ENCODE data around the gene PSPC1.
"Not testable (repeated sequence)": the region's sequence is repeated elsewhere in the genome, so short reads cannot be mapped to it uniquely, and the experiment has no call there.

The PSPC1 gene

DNA sequence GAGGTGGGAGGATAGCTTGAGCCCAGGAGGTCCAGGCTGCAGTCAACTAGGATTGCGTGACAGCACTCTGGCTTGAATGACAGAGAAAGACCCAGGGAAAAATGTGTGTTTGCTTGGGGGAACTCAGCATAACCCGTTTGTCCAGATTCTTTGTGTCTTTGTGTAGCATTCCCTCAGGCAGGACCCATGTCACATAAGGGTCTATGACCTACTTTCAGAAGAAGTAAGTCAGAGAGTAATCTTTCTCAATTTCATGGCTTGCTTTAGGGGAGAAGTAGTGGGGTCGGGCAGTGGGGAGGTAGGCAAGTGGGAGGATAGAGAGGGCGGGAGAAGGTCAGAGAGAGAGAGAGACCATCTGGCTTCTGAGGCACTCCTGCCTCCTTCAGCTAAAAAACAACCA is 11.9 kb upstream of the PSPC1 start:
- H3K27ac ChIP-seq (ENCODE audit: low read length) = no peak overlapping the region
- DNase-seq (ENCODE audit: low read depth, low spot score) = peak; percentile 67
- no peak overlapping the region for H3K4me3 ChIP-seq (ENCODE audit: low read length)
- no peaks in the 10 kb centered on the region for H3K27me3 ChIP-seq (ENCODE audit: control insufficient read depth, insufficient read depth, low read length)
- no peaks in the 10 kb centered on the region for H3K36me3 ChIP-seq (ENCODE audit: control insufficient read depth, insufficient read depth, low read length)
- no peaks in the 10 kb centered on the region for H3K9me3 ChIP-seq (ENCODE audit: control insufficient read depth, insufficient read depth, low read length)
- no CpG with 5 or more reads among the region's 4 CpGs for WGBS (ENCODE audit: insufficient coverage, insufficient read length)
- no peaks in the 10 kb centered on the region for H3K4me1 ChIP-seq (ENCODE audit: control insufficient read depth, insufficient read depth, low read length)

DNA sequence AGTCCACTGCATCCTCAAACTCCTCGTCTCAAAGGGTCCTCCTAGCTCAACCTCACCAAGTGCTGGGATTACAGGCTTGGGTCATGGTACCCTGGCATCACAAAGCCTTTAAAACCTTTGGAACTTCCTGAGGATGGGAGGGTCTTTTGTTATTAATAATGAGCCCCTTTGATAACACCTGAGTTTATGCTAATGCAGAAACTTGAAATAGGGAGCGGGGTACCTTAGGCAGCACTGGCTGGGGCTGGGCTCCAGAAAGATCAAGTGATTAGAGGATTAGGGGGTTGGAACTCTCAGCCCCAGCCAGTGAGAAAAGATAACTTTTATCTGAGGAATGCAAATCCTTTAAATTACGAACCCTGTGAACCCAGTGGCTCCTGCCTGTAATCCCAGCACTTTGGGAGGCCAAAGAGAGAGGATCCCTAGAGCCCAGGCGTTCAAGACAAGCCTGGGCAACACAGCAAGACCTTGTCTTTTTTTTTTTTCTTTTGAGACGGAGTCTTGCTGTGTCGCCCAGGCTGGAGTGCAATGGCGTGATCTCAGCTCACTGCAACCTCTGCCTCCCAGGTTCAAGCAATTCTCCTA is 9.3 kb upstream of the PSPC1 start:
- no CpG with 5 or more reads among the region's 7 CpGs for WGBS (ENCODE audit: insufficient coverage, insufficient read length)
- H3K9me3 ChIP-seq (ENCODE audit: control insufficient read depth, insufficient read depth, low read length) = no peaks in the 10 kb centered on the region
- H3K36me3 ChIP-seq (ENCODE audit: control insufficient read depth, insufficient read depth, low read length) = no peaks in the 10 kb centered on the region
- H3K4me3 ChIP-seq (ENCODE audit: low read length) = no peak overlapping the region
- DNase-seq (ENCODE audit: low read depth, low spot score) = no peak
- no peaks in the 10 kb centered on the region for H3K4me1 ChIP-seq (ENCODE audit: control insufficient read depth, insufficient read depth, low read length)
- H3K27ac ChIP-seq (ENCODE audit: low read length) = no peak overlapping the region
- H3K27me3 ChIP-seq (ENCODE audit: control insufficient read depth, insufficient read depth, low read length) = no peaks in the 10 kb centered on the region

DNA sequence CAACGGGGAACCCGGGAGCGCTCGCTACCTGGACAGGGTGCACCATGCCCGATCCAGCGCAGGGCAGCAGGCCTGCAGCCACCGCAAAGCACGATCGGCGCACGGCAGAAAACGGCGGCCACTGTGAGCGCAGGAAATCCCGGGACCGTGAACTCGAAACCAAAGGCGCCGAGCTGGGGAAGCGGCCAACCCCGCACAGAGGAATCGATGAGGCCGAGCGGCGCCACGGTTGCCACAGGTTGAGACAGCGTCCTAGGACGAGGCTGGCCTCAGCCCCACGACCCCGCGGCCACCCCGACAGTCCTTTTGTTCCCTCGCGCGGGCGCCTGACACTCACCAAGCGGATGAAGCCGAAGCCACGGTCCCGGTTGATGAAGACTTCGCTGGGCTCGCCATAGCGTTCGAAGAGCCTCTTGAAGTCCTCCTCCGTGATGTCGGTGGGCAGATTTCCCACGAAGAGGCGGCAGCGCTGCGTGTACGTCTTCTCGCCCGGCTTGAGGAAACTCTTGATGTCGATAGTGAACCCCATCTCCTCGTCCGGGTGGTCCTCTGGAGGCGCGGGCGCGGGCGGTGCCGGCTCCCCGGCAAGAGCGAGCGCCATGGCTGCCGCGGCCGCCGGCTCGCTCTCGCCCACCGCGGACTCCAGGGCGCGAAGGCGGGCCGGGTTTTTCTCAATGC is 557 bp downstream of the PSPC1 start:
- Histone ChIP-seq H3K27me3 (ENCODE audit: control insufficient read depth, insufficient read depth, low read length) (no peaks in the 10 kb centered on the region), H3K4me1 (ENCODE audit: control insufficient read depth, insufficient read depth, low read length) (no peaks in the 10 kb centered on the region), H3K27ac (ENCODE audit: low read length) (no peak overlapping the region), H3K36me3 (ENCODE audit: control insufficient read depth, insufficient read depth, low read length) (no peaks in the 10 kb centered on the region), H3K9me3 (ENCODE audit: control insufficient read depth, insufficient read depth, low read length) (no peaks in the 10 kb centered on the region), H3K4me3 (ENCODE audit: low read length) (peak overlapping the region; percentile 90)
- no peak for DNase-seq (ENCODE audit: low read depth, low spot score)
- no CpG with 5 or more reads among the region's 77 CpGs for WGBS (ENCODE audit: insufficient coverage, insufficient read length)

DNA sequence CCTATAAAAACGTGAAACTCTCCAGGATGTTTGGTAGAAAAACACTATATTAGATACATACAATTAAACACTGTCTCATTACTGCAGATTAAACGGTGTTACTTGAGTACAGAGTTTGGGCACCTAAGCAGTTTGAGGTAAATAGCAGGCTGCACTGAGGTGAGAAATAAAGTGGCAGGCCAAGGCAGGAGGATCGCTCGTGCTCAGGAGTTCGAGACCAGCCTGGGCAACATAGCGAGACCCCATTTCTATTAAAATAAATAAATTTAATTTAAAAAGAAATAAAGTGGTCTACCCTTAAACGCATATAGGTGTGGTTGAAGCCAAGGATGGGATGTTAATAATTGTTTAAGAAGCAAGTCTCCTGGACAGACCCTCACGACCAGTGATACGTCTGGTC is 1.2 kb downstream of the PSPC1 start:
- WGBS (ENCODE audit: insufficient coverage, insufficient read length) = no CpG with 5 or more reads among the region's 9 CpGs
- no peaks in the 10 kb centered on the region for H3K36me3 ChIP-seq (ENCODE audit: control insufficient read depth, insufficient read depth, low read length)
- H3K9me3 ChIP-seq (ENCODE audit: control insufficient read depth, insufficient read depth, low read length) = no peaks in the 10 kb centered on the region
- peak overlapping the region; percentile 90 for H3K4me3 ChIP-seq (ENCODE audit: low read length)
- no peaks in the 10 kb centered on the region for H3K4me1 ChIP-seq (ENCODE audit: control insufficient read depth, insufficient read depth, low read length)
- DNase-seq (ENCODE audit: low read depth, low spot score) = no peak
- H3K27me3 ChIP-seq (ENCODE audit: control insufficient read depth, insufficient read depth, low read length) = no peaks in the 10 kb centered on the region
- H3K27ac ChIP-seq (ENCODE audit: low read length) = no peak overlapping the region

DNA sequence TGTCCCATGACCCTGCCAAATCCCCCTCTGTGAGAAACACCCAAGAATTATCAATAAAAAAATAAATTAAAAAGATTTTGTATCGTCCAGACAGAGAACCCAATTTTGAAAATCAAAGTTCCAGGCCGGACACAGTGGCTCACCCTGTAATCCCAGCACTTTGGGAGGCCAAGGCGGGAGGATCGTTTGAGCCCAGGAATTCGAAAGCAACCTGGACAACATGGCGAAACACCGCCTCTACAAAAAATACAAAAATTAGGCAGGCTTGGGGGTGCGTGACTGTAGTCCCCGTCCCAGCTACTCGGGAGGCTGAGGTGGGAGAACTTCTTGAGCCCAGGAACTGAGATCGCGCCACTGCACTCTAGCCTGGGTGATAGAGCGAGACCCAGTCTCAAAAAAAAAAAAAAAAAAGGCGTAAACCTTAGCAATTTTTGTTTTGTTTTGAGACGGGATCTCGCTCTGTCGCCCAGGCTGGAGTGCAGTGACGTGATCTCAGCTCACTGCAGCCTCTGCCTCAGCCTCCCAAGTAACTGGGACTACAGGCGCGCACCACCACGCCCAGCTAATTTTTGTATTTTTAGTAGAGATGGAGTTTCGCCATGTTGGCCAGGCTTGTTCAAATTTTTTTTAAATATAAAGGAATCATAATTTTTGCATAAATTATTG is 1.9 kb downstream of the PSPC1 start:
- H3K9me3 ChIP-seq (ENCODE audit: control insufficient read depth, insufficient read depth, low read length); H3K27ac ChIP-seq (ENCODE audit: low read length); H3K36me3 ChIP-seq (ENCODE audit: control insufficient read depth, insufficient read depth, low read length); DNase-seq (ENCODE audit: low read depth, low spot score); H3K4me1 ChIP-seq (ENCODE audit: control insufficient read depth, insufficient read depth, low read length); H3K27me3 ChIP-seq (ENCODE audit: control insufficient read depth, insufficient read depth, low read length); H3K4me3 ChIP-seq (ENCODE audit: low read length): not testable (repeated sequence)
- WGBS (ENCODE audit: insufficient coverage, insufficient read length) = no CpG with 5 or more reads among the region's 22 CpGs

DNA sequence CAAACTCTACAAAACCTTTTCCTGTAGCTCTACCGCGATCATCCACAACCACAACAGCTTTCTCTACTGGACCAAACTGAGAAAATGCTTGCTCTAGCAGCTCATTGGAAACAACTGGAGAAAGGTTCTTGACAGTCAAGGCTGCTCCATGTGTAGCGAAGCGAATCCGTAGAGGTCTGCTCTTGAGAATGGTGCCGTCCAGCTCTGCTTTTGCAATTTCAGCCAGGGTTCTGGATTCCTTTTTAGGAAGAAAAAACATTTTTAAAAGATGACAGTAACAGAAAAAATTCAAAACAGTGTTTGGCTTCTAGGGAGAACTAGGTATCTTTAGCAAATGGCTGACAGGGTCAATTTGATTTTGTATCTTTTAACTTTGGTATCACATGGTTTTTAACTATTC is 10.4 kb downstream of the PSPC1 start:
- H3K9me3 ChIP-seq (ENCODE audit: control insufficient read depth, insufficient read depth, low read length) = no peaks in the 10 kb centered on the region
- H3K4me1 ChIP-seq (ENCODE audit: control insufficient read depth, insufficient read depth, low read length) = no peaks in the 10 kb centered on the region
- WGBS (ENCODE audit: insufficient coverage, insufficient read length) = no CpG with 5 or more reads among the region's 6 CpGs
- H3K27ac ChIP-seq (ENCODE audit: low read length) = no peak overlapping the region
- no peak overlapping the region for H3K4me3 ChIP-seq (ENCODE audit: low read length)
- DNase-seq (ENCODE audit: low read depth, low spot score) = no peak
- no peaks in the 10 kb centered on the region for H3K27me3 ChIP-seq (ENCODE audit: control insufficient read depth, insufficient read depth, low read length)
- H3K36me3 ChIP-seq (ENCODE audit: control insufficient read depth, insufficient read depth, low read length) = peaks cover 19% of the 10 kb centered on the region

DNA sequence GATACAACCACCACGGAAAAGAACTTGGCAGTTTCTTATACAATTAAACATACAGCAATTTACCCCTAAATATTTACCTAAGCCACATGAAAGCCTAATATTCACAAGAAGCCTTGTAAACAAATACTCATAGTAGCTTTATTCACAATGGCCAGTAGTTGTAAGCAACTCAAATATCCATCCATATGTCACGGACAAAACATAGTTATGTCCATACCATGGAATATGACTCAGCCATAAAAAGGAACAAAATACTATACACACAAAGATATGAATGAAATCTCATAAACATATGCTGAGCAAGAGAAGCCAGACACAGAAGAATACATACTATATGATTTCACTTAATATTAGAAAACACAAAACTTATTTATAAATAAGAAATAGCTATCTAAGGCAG is 12.9 kb downstream of the PSPC1 start:
- no peak for DNase-seq (ENCODE audit: low read depth, low spot score)
- Histone ChIP-seq H3K9me3 (ENCODE audit: control insufficient read depth, insufficient read depth, low read length) (no peaks in the 10 kb centered on the region), H3K27me3 (ENCODE audit: control insufficient read depth, insufficient read depth, low read length) (no peaks in the 10 kb centered on the region), H3K27ac (ENCODE audit: low read length) (no peak overlapping the region), H3K4me1 (ENCODE audit: control insufficient read depth, insufficient read depth, low read length) (no peaks in the 10 kb centered on the region), H3K4me3 (ENCODE audit: low read length) (no peak overlapping the region), H3K36me3 (ENCODE audit: control insufficient read depth, insufficient read depth, low read length) (peaks cover 16% of the 10 kb centered on the region)
- WGBS (ENCODE audit: insufficient coverage, insufficient read length) = no CpG with 5 or more reads among the region's 2 CpGs

DNA sequence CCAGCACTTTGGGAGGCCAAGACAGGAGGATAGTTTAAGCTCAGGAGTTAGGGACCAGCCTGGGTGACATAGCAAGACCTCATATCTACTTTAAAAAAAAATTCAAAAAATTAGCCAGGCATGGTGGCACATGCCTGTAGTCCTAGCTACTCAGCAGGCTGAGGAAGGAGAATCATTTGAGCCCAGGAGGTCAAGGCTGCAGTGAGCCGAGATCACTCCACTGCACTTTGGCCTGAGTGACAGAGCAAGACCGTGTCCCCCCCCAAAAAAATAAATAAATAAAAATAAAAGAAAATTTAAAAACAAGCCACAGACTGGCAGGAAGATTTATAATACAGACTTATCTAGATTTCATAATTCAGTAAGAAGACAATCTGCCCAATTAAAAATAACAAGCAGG is 14.8 kb downstream of the PSPC1 start:
- no peak overlapping the region for H3K4me3 ChIP-seq (ENCODE audit: low read length)
- H3K9me3 ChIP-seq (ENCODE audit: control insufficient read depth, insufficient read depth, low read length) = no peaks in the 10 kb centered on the region
- H3K27me3 ChIP-seq (ENCODE audit: control insufficient read depth, insufficient read depth, low read length) = no peaks in the 10 kb centered on the region
- DNase-seq (ENCODE audit: low read depth, low spot score) = no peak
- whole genome bisulfite sequencing (ENCODE audit: insufficient coverage, insufficient read length) = no CpG with 5 or more reads among the region's 2 CpGs
- peaks cover 16% of the 10 kb centered on the region for H3K36me3 ChIP-seq (ENCODE audit: control insufficient read depth, insufficient read depth, low read length)
- H3K4me1 ChIP-seq (ENCODE audit: control insufficient read depth, insufficient read depth, low read length) = no peaks in the 10 kb centered on the region; the same call in 1 of the 2 replicates
- no peak overlapping the region for H3K27ac ChIP-seq (ENCODE audit: low read length)

DNA sequence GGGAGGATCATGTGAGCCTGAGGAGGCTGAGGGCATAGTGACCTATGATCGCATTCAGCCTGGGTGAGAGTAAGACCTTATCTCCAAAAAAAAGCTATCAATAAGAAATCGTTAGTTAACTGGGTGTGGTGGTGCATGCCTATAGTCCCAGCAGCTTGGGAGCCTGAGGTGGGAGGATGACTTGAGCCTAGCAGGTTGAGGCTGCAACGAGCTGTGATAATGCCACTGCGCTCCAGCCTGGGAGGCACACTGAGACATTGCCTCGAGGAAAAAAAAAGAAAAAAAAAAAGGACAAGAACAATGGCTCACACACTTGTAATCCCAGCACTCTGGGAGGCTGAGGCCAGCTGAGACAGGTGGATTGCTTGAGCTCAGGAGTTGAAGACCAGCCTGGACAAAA is 16.2 kb downstream of the PSPC1 start:
- no CpG with 5 or more reads among the region's 5 CpGs for WGBS (ENCODE audit: insufficient coverage, insufficient read length)
- H3K9me3 ChIP-seq (ENCODE audit: control insufficient read depth, insufficient read depth, low read length) = no peaks in the 10 kb centered on the region
- no peak overlapping the region for H3K27ac ChIP-seq (ENCODE audit: low read length)
- no peaks in the 10 kb centered on the region for H3K27me3 ChIP-seq (ENCODE audit: control insufficient read depth, insufficient read depth, low read length)
- no peak overlapping the region for H3K4me3 ChIP-seq (ENCODE audit: low read length)
- DNase-seq (ENCODE audit: low read depth, low spot score) = no peak
- H3K4me1 ChIP-seq (ENCODE audit: control insufficient read depth, insufficient read depth, low read length) = no peaks in the 10 kb centered on the region; the same call in 1 of the 2 replicates
- peaks cover 10% of the 10 kb centered on the region for H3K36me3 ChIP-seq (ENCODE audit: control insufficient read depth, insufficient read depth, low read length)

DNA sequence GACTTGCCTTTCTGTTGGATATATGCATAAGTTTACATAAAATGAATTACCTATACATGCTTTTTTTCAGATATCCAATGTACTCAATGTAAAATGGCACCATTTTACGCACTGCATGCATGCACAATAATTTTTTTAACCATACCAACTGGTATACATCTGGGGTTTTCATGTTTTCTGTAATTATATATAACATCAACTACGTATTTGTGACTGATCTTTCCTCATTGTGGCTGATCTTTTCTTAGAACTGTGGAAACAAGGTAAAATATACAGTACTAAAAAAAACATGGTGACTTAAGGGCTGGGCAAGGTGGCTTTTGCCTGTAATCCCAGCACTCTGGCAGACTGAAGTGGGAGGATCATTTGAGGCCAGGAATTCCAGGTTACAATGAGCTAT is 18.5 kb downstream of the PSPC1 start:
- no peaks in the 10 kb centered on the region; the same call in 1 of the 2 replicates for H3K4me1 ChIP-seq (ENCODE audit: control insufficient read depth, insufficient read depth, low read length)
- H3K27me3 ChIP-seq (ENCODE audit: control insufficient read depth, insufficient read depth, low read length) = no peaks in the 10 kb centered on the region
- H3K27ac ChIP-seq (ENCODE audit: low read length) = no peak overlapping the region
- no peaks in the 10 kb centered on the region; the same call in none of the 2 replicates for H3K36me3 ChIP-seq (ENCODE audit: control insufficient read depth, insufficient read depth, low read length)
- WGBS (ENCODE audit: insufficient coverage, insufficient read length) = no CpG with 5 or more reads among the region's 2 CpGs
- H3K9me3 ChIP-seq (ENCODE audit: control insufficient read depth, insufficient read depth, low read length) = no peaks in the 10 kb centered on the region
- no peak for DNase-seq (ENCODE audit: low read depth, low spot score)
- no peak overlapping the region for H3K4me3 ChIP-seq (ENCODE audit: low read length)

All from iPS DF 6.9 (cell line).